OCI-LY7 (cell line): Measurements from ENCODE around the gene TACC3.

ENCODE experiments used
- CTCF ChIP-seq: fragments of 200-600 bp; sonication (generic); conservative IDR thresholded peaks from 2 replicates; pipeline ENCODE4 v1.5.1; 2014; ENCODE audit warnings: mild to moderate bottlenecking, antibody characterized with exemption, low read length, moderate library complexity, mixed read lengths
- EZH2phosphoT487 ChIP-seq: fragments of 200-600 bp; sonication (generic); IDR thresholded peaks from 2 replicates; pipeline ENCODE4 v1.6.1; 2018; ENCODE audit warnings: low read depth, borderline replicate concordance, mild to moderate bottlenecking, mixed run types, antibody characterized with exemption, low read length, moderate library complexity, mixed read lengths

DNA sequence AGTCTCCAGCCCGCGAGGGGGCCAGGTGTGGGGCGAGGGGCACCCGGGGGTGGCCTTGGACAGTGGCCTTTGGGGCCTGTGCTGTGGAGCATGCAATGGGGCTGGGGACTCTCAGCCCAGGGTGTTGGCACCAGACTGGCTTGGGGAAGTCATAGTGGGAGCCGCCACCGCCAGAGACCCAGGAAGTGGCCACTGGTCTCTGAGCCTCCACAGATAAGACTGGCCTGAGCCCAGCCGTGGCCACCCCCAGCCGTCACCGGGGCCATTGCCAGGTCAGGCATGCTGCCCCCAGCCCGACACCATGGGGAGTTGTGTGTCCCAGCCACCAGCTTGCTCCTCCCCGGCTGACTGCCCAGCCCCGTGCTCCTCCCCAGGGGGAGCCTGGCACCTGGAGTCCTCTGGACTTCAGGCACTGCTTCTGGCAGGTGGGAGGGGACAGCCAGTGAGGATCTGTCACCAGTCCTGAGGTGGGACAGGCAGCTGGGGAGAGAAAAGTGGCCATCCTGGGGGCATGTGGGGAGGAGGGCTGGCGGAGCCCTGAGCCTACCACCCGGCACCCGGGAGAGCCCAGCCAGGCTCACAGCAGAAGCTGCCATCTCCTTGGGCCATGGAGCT, 32.5 kb downstream of the TACC3 start:
- TF ChIP-seq EZH2phosphoT487, result no peak
- TF ChIP-seq CTCF, result no peak
